ENCODE results near the gene CCDC91.

The CCDC91 gene

GRCh38 chr12:28286352-28286751 lies 96.1 kb downstream of the CCDC91 start:
- no peak for DNase-seq (ENCODE audit: low spot score)
- TF ChIP-seq CTCF (IDR thresholded peaks at IDR 0.05): no peak
- H3K27ac ChIP-seq: no peak overlapping the region
- H3K4me3 ChIP-seq: no peak overlapping the region

- no peak for DNase-seq (ENCODE audit: low spot score)
- TF ChIP-seq CTCF (IDR thresholded peaks at IDR 0.05): no peak
- H3K4me3 ChIP-seq: no peak overlapping the region
Measured at GRCh38 chr12:28290262-28290661, 100.0 kb downstream of the CCDC91 start.

GRCh38 chr12:28292699-28293098 lies 102.4 kb downstream of the CCDC91 start:
- TF ChIP-seq CTCF (IDR thresholded peaks at IDR 0.05): no peak
- no peak overlapping the region for H3K4me3 ChIP-seq
- H3K27ac ChIP-seq: no peak overlapping the region
- DNase-seq (ENCODE audit: low spot score): no peak

More at GRCh38 chr12:28290262-28290661, 100.0 kb downstream of the CCDC91 start:
- no peak overlapping the region for H3K27ac ChIP-seq

GRCh38 chr12:28294300-28294699 lies 104.0 kb downstream of the CCDC91 start:
- no peak for TF ChIP-seq CTCF (IDR thresholded peaks at IDR 0.05)
- no peak overlapping the region for H3K4me3 ChIP-seq
- H3K27ac ChIP-seq: no peak overlapping the region
- no peak for DNase-seq (ENCODE audit: low spot score)

- H3K4me3 ChIP-seq: no peak overlapping the region
- no peak for TF ChIP-seq CTCF (IDR thresholded peaks at IDR 0.05)
- H3K27ac ChIP-seq: no peak overlapping the region
- DNase-seq (ENCODE audit: low spot score): no peak
Measured at GRCh38 chr12:28296287-28296686, 106.0 kb downstream of the CCDC91 start.

- Histone ChIP-seq H3K27ac (no peak overlapping the region), H3K4me3 (no peak overlapping the region)
- DNase-seq (ENCODE audit: low spot score): no peak
- no peak for TF ChIP-seq CTCF (IDR thresholded peaks at IDR 0.05)
Measured at GRCh38 chr12:28303192-28303591, 112.9 kb downstream of the CCDC91 start.

GRCh38 chr12:28306535-28306934 lies 116.3 kb downstream of the CCDC91 start:
- no peak for DNase-seq (ENCODE audit: low spot score)
- H3K4me3 ChIP-seq: no peak overlapping the region
- TF ChIP-seq CTCF (IDR thresholded peaks at IDR 0.05): no peak
- H3K27ac ChIP-seq: no peak overlapping the region

Data from coronary artery (tissue), 2 donors.